HL-60 (cell line): ENCODE data around the gene LMO2.
A peak's percentile ranks its signal among the peaks of the same experiment; 100 is the strongest.

Source experiments
- DNase-seq, 2 experiments: peaks; one replicate each; pipeline ENCODE4 v3.0.0-alpha.2; 2010 to 2020; ENCODE audit warnings: low read depth in 1 of 2, low spot score in 1 of 2
- H3K27ac ChIP-seq: fragments of 250-450 bp; sonication (Bioruptor Pico); replicated peaks from 2 replicates; pipeline ENCODE4 v1.5.1; 2020; ENCODE audit warnings: mild to moderate bottlenecking, moderate library complexity
- H3K27me3 ChIP-seq: fragments of 250-450 bp; sonication (Bioruptor Pico); 2 replicates; pipeline ENCODE4 v1.5.1; 2021; ENCODE audit warnings: mild to moderate bottlenecking, moderate library complexity; ENCODE audit not compliant: insufficient read depth, poor library complexity, severe bottlenecking
- H3K4me3 ChIP-seq: replicated peaks from 2 replicates; pipeline ENCODE4 v1.5.1; 2011; ENCODE audit warnings: mild to moderate bottlenecking, control low read depth, low read length; ENCODE audit not compliant: insufficient read depth
- GABPA ChIP-seq: IDR thresholded peaks from 2 replicates; pipeline ENCODE4 v1.6.1; 2012; ENCODE audit warnings: low read depth
- POLR2AphosphoS5 ChIP-seq: IDR thresholded peaks from 2 replicates; pipeline ENCODE4 v1.6.1; 2012; ENCODE audit warnings: low read depth
- REST ChIP-seq: IDR thresholded peaks from 2 replicates; pipeline ENCODE4 v1.6.1; 2012; ENCODE audit warnings: low read depth; ENCODE audit not compliant: insufficient replicate concordance
- SPI1 ChIP-seq: IDR thresholded peaks from 2 replicates; pipeline ENCODE4 v1.6.1; 2012; ENCODE audit warnings: low read depth, mild to moderate bottlenecking, borderline replicate concordance
- TF ChIP-seq, protein P1 (sequence below): IDR thresholded peaks from one replicate; pipeline ENCODE4 v1.5.1; 2011; ENCODE audit warnings: low read length, control low read depth, inconsistent platforms; ENCODE audit not compliant: insufficient read depth

Gene LMO2

GRCh38 chr11:33893711-33894397 is 2.0 kb upstream of the LMO2 start:
- peak; percentile 92 to 94 for DNase-seq
- H3K4me3 ChIP-seq, result peak overlapping the region; percentile 19
- TF ChIP-seq SPI1, result peak; percentile 51; the same call in 1 of the 2 replicates
- TF ChIP-seq, protein P1, sequence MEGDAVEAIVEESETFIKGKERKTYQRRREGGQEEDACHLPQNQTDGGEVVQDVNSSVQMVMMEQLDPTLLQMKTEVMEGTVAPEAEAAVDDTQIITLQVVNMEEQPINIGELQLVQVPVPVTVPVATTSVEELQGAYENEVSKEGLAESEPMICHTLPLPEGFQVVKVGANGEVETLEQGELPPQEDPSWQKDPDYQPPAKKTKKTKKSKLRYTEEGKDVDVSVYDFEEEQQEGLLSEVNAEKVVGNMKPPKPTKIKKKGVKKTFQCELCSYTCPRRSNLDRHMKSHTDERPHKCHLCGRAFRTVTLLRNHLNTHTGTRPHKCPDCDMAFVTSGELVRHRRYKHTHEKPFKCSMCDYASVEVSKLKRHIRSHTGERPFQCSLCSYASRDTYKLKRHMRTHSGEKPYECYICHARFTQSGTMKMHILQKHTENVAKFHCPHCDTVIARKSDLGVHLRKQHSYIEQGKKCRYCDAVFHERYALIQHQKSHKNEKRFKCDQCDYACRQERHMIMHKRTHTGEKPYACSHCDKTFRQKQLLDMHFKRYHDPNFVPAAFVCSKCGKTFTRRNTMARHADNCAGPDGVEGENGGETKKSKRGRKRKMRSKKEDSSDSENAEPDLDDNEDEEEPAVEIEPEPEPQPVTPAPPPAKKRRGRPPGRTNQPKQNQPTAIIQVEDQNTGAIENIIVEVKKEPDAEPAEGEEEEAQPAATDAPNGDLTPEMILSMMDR, result no peak
- TF ChIP-seq POLR2AphosphoS5, result peak; percentile 99
- peak; percentile 64 for TF ChIP-seq REST
- H3K27me3 ChIP-seq, result no peaks in the 10 kb centered on the region
- peak overlapping the region; percentile 94 for H3K27ac ChIP-seq

DNA sequence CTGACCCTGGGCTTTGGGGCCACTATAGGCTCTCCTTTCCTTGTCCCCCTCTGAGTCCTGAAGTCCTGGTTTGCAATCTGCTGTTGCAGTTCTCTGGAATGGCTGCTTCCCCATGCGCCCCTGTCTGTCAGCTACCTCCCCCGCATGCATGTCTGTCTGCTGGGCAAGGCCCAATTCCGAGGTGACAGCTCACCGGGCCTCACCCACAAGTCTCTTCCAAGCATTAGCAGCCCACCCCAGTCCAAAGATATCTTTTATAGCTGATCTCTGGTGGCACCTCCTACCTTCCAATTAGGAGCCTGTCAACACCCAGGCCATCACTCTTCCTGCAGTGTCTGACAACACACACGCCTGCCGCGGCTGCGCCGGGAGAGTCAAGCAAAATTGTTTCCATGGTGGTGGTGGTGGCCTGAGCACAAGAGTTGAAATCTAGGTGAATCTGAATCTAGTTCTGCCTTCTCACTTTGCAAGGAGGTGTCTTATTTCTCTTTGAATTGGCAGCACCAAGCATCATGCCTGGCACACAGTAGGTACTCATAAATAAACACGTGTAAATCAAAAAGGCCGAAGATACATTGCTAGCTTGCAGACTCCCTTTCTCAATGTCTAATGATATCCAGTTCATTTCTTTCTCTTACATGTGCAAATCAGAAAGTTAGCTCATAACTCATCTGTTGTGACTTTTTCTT is 1.2 kb upstream of the LMO2 start:
- Histone ChIP-seq H3K27ac (peak overlapping the region; percentile 94), H3K27me3 (no peaks in the 10 kb centered on the region), H3K4me3 (no peak overlapping the region)
- TF ChIP-seq SPI1 (no peak; the same call in 1 of the 2 replicates), POLR2AphosphoS5 (no peak), GABPA (no peak), REST (no peak)
- TF ChIP-seq, protein P1, result no peak
- DNase-seq, result peak; percentile 71

- peak overlapping the region; percentile 94 for H3K27ac ChIP-seq
- peak overlapping the region; percentile 68 for H3K4me3 ChIP-seq
- TF ChIP-seq SPI1, result no peak
- TF ChIP-seq POLR2AphosphoS5, result no peak
- TF ChIP-seq, protein P1, result no peak
- no peak for TF ChIP-seq REST
- TF ChIP-seq GABPA, result no peak
- DNase-seq, result no peak
- no peaks in the 10 kb centered on the region for H3K27me3 ChIP-seq
Observed at GRCh38 chr11:33889821-33890378, 2.0 kb downstream of the LMO2 start.
